GM10248 (cell line): ENCODE measurements around the gene BTBD16.

Experiments
- CTCF ChIA-PET: fragments of 300-600 bp; sonication (Branson Sonifier 250); formaldehyde crosslinking; extraction: SDS; loops from one replicate; lab custom pipeline; 2021; ENCODE audit warnings: antibody characterized with exemption; lab: Yijun Ruan, JAX
- POLR2A ChIA-PET: fragments of 350-650 bp; sonication (Branson Sonifier 250); formaldehyde crosslinking; extraction: SDS; loops from one replicate; lab custom pipeline; 2020; ENCODE audit warnings: antibody characterized with exemption; lab: Yijun Ruan, JAX
- DNase-seq: peaks from one replicate; pipeline ENCODE4 v3.0.0; 2012; ENCODE audit errors: extremely low spot score
- TF ChIP-seq, protein P1 (sequence below): IDR thresholded peaks from 2 replicates; pipeline ENCODE4 v1.5.1; 2012; ENCODE audit warnings: mild to moderate bottlenecking, low read depth; ENCODE audit errors: extremely low read depth, missing control alignments, control extremely low read depth

BTBD16 gene

GRCh38 chr10:122257041-122257440 is 14.1 kb upstream of the BTBD16 start:
- ChIA-PET POLR2A (no interaction called here), CTCF (interaction anchor here (3.2 kb wide), 1 partner anchor 11 kb away, joined by 31 read pairs; no protein-coding TSS in a partner anchor)
- TF ChIP-seq, protein P1, sequence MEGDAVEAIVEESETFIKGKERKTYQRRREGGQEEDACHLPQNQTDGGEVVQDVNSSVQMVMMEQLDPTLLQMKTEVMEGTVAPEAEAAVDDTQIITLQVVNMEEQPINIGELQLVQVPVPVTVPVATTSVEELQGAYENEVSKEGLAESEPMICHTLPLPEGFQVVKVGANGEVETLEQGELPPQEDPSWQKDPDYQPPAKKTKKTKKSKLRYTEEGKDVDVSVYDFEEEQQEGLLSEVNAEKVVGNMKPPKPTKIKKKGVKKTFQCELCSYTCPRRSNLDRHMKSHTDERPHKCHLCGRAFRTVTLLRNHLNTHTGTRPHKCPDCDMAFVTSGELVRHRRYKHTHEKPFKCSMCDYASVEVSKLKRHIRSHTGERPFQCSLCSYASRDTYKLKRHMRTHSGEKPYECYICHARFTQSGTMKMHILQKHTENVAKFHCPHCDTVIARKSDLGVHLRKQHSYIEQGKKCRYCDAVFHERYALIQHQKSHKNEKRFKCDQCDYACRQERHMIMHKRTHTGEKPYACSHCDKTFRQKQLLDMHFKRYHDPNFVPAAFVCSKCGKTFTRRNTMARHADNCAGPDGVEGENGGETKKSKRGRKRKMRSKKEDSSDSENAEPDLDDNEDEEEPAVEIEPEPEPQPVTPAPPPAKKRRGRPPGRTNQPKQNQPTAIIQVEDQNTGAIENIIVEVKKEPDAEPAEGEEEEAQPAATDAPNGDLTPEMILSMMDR = no peak
- no peak for DNase-seq

- CTCF ChIA-PET = interaction anchor here (0.6 to 3.2 kb wide), 4 partner anchors 9 to 307 kb away, joined by 3 to 31 read pairs (median 4); no protein-coding TSS in a partner anchor
- TF ChIP-seq, protein P1 = no peak
- no peak for DNase-seq
- POLR2A ChIA-PET = no interaction called here
Observed at GRCh38 chr10:122258136-122259074, 12.7 kb upstream of the BTBD16 start.

- TF ChIP-seq, protein P1 = no peak
- ChIA-PET CTCF (interaction anchor here (0.6 to 3.2 kb wide), 4 partner anchors 9 to 306 kb away, joined by 3 to 31 read pairs (median 4); no protein-coding TSS in a partner anchor), POLR2A (no interaction called here)
- DNase-seq = no peak
Observed at GRCh38 chr10:122259075-122259466, 12.0 kb upstream of the BTBD16 start.

DNA sequence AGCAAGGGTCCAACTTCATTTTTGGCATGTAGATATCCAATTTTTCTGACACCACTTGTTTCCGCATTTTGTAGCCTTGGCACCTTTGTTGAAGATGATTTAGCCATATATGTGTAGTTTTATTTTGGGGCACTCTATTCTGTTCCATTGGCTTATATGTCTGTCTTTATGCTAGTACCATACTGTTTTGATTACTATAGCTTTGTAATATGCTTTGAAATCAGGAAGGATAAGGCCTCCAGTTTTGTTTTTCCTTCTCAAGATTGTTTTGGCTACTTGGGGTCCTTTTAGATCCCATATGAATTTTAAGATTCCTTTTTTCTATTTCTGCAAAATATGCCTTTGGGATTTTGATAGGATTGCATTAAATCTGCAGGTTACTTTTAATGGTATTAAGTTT is 9.5 kb upstream of the BTBD16 start:
- CTCF ChIA-PET = no interaction called here
- POLR2A ChIA-PET = no interaction called here
- TF ChIP-seq, protein P1 = no peak
- DNase-seq = no peak

DNA sequence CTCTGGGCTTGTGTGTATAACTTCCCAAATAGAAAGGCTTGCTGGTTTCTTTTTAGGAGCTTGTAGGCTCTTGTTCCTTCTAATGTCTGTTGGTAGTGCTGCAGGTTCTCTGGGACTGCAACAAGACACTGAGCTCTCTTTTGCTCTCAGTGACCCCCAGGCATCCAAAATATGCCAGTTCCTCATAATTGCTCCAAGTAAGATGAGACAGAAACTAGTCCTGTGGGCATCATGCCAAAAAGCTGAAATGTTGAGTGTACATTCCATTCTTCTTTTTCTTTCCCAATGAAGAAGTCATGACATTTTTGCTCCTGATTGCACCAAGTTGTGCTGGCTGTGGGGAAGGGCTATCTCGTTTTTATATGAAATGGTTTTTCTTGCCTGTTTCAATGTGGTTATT is 7.1 kb upstream of the BTBD16 start:
- POLR2A ChIA-PET = no interaction called here
- CTCF ChIA-PET = interaction anchor here (0.9 to 1.9 kb wide), 4 partner anchors 18 to 172 kb away, joined by 3 to 5 read pairs (median 4); no protein-coding TSS in a partner anchor
- TF ChIP-seq, protein P1 = no peak
- DNase-seq = no peak

- DNase-seq = no peak
- TF ChIP-seq, protein P1 = no peak
- CTCF ChIA-PET = interaction anchor here (0.9 to 1.9 kb wide), 4 partner anchors 19 to 171 kb away, joined by 3 to 5 read pairs (median 4); no protein-coding TSS in a partner anchor
- POLR2A ChIA-PET = no interaction called here
Observed at GRCh38 chr10:122264436-122264835, 6.7 kb upstream of the BTBD16 start.
